GM12865 (cell line): ENCODE measurements around the gene CHCHD6.

Source experiments
- DNase-seq: peaks from one replicate; pipeline ENCODE4 v3.0.0; 2010; ENCODE audit warnings: low read depth
- H3K4me3 ChIP-seq: 2 replicates; pipeline ENCODE4 v1.5.1; 2011; ENCODE audit warnings: mild to moderate bottlenecking, low read depth, low read length, control low read depth
- TF ChIP-seq, protein P1 (sequence below): IDR thresholded peaks from 2 replicates; pipeline ENCODE4 v1.5.1; 2011; ENCODE audit warnings: low read length, control low read depth, low read depth, inconsistent platforms; ENCODE audit not compliant: insufficient read depth; ENCODE audit errors: missing control alignments

Gene CHCHD6

DNA sequence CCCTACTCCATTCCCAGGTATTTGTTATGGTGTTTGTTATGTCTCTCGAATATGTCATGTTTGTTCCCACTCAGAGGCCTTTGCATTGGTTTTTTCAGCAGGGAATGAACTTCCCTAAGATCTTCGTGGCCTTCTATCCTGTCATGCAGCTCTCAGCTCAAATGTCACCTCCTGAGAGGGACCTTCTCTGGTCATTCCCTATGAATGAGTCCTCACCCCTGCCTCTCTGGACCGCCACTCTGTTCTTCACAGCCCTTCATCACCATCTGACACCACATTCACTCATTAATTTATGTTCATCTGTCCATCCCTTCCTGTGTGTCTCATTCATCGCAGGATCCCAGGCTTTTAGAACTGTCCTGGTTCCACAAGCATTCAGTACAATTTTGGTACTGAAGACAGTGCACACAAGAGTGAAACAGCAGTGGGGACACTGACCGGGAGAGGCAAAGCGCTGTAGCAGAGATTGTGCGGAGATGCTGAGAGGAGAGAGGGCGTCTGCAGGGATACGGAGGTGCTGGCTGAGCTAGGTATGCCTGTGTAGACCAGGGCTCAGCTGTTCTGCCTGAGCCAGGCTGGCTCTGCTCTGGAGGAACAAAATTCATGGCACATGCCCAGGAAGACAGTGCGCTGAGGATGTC, 132.3 kb downstream of the CHCHD6 start:
- no peak overlapping the region for H3K4me3 ChIP-seq
- TF ChIP-seq, protein P1, sequence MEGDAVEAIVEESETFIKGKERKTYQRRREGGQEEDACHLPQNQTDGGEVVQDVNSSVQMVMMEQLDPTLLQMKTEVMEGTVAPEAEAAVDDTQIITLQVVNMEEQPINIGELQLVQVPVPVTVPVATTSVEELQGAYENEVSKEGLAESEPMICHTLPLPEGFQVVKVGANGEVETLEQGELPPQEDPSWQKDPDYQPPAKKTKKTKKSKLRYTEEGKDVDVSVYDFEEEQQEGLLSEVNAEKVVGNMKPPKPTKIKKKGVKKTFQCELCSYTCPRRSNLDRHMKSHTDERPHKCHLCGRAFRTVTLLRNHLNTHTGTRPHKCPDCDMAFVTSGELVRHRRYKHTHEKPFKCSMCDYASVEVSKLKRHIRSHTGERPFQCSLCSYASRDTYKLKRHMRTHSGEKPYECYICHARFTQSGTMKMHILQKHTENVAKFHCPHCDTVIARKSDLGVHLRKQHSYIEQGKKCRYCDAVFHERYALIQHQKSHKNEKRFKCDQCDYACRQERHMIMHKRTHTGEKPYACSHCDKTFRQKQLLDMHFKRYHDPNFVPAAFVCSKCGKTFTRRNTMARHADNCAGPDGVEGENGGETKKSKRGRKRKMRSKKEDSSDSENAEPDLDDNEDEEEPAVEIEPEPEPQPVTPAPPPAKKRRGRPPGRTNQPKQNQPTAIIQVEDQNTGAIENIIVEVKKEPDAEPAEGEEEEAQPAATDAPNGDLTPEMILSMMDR, result no peak
- no peak for DNase-seq

DNA sequence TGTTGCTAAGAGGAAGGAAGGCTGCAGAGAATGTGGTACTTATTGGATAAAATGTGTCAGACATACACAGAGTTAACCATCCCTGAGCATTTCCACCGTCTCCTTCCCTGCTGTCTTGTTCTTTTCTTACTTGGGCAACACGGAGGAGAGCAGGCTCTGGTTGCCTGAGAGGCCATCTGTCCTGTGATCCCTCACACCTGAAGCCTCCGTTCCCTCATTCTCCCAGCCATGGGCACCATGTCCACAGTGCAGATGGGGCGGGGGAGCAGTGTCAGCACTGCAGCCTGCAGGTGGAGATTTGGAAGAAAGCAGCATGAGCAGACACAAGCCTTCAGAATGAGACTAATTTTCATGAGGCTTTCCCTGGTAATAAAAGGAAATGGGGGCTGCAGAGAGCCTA, 133.7 kb downstream of the CHCHD6 start:
- no peak overlapping the region for H3K4me3 ChIP-seq
- TF ChIP-seq, protein P1, result no peak
- DNase-seq, result no peak

DNA sequence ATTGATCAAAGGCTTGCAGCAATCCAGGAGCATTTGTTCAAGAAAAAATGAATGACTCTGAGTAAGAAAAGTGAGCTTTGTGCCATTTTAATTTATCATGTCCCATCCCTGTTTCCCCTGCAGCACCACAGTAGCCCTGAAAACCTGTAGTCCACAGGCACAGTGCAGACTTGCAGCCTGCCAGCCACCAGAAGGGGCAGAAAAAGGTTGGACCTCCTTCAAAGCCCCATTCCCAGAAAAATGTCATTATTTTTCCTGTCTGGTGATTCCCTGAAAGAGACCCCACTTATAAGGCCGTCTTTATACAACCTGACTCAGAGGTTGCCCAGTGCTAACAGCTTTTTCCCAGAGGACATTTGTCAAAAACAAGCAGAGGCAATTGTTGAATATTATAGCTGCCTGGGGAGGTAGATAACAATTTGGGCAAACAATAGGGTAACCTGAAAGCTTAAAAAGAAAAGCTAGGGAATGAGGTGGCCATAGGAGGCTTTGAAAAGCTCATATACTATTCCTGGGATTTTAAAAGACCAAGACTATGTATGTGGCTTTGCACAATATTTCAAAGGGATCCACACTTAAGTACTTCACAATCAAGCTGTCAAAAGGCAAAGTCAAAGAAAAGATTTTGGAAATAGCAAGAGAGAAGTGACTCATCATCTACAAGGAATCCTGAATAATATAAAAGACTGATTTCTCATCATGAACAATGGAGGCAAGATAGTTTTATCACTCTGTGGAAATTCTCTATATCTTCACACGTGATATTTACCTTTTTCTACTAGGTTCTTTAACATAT, 142.1 kb downstream of the CHCHD6 start:
- TF ChIP-seq, protein P1, result no peak
- H3K4me3 ChIP-seq, result no peak overlapping the region
- no peak for DNase-seq

DNA sequence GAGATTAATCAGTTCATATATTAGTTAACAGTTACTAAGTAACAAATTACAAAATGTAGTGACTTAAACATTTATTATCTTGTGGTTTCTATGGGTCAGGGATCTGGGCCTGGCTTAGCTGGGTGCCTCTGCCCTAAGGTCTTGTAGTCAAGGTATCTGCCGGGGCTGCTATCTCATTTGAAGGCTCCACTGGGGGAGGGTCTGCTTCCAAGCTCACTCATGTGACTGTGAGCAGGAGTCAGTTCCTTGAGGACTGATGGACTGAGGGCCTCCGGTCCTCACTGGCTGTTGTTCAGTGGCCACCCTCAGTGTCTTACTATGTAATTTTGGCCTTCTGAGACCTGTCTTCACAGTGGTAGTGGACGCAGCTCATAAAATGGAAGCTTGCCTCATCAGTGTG, 143.0 kb downstream of the CHCHD6 start:
- H3K4me3 ChIP-seq, result no peak overlapping the region
- DNase-seq, result no peak
- TF ChIP-seq, protein P1, result no peak

DNA sequence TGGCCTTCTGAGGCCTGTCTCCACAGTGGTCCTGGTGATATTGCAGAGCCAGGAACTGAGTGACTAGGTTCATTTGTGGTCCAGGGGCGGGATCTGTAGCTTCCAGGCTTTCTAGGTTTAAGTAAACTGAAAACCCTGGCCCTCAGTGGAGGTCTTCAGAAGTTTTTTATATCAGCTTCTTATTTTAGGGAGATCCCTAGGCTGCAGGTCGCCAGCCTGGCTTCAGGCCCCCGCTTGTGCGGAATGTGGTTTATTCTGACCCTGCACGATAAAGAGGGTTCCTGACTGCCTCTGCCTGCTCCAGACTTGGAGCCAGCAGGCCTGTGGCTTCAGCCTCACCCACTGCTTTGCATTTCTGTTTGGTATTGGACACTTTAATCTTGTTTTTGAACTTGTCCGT, 145.0 kb downstream of the CHCHD6 start:
- no peak for DNase-seq
- TF ChIP-seq, protein P1, result no peak
- no peak overlapping the region for H3K4me3 ChIP-seq

DNA sequence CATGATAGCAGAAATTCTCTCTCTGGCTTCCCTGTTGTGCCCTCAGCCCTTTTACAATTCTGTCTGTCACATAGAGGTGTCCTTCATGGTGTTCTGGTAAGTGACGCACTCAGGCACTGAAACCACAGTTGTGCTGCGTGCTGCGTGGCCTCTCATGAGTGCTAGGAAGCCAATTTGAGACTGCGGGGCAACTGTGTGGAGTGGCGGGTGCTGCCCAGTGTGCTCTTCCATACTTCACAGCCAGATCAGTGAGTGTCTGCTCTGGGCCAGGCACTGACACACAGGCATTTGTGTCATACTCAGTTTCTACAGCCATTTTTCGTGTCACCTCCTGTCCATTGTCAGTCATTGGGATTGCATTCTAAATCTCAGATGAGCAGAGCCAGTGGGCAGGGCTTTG, 145.7 kb downstream of the CHCHD6 start:
- H3K4me3 ChIP-seq, result no peak overlapping the region
- TF ChIP-seq, protein P1, result no peak
- no peak for DNase-seq
